ENCODE results near the gene SEC22A.

SEC22A gene

GRCh38 chr3:123263941-123264340, 62.2 kb downstream of the SEC22A start:
- no peak for DNase-seq (ENCODE audit: low read depth, low spot score)

GRCh38 chr3:123267821-123268220, 66.1 kb downstream of the SEC22A start:
- DNase-seq (ENCODE audit: low read depth, low spot score) = no peak

GRCh38 chr3:123270818-123271217, 69.1 kb downstream of the SEC22A start:
- no peak for DNase-seq (ENCODE audit: low read depth, low spot score)

DNA sequence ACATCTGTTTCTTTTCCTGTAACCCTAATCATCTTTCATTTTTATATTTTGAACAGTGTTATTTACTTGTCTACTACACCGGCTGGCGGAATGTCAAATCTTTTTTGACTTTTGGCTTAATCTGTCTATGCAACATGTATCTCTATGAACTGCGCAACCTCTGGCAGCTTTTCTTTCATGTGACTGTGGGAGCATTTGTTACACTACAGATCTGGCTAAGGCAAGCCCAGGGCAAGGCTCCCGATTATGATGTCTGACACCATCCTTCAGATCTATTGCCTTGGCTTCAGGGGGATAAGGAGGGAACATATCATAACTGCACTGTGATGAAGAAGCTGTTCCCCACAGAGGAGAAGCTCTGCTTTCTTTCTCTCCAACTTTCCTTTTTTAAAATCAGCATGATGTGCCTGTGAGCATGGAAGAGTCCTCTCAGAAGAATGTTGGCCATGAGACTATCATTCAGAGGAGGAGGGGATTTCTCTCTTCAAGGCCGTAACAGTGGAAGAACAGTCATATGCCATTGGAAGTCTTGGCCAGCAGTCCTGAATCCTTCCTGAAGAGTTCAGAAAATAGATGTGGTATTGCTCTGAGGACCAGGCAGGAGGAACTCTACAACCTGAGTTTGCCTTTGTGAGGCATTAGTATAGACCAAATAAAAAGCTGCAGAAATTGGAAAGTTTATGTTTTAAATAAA, 69.9 kb downstream of the SEC22A start:
- DNase-seq (ENCODE audit: low read depth, low spot score) = no peak

GRCh38 chr3:123272547-123272946, 70.8 kb downstream of the SEC22A start:
- no peak for DNase-seq (ENCODE audit: low read depth, low spot score)

GRCh38 chr3:123275691-123276090, 73.9 kb downstream of the SEC22A start:
- DNase-seq (ENCODE audit: low read depth, low spot score) = no peak

- DNase-seq (ENCODE audit: low read depth, low spot score) = no peak
These were observed 74.7 kb downstream of the SEC22A start for GRCh38 chr3:123276346-123277006.

DNA sequence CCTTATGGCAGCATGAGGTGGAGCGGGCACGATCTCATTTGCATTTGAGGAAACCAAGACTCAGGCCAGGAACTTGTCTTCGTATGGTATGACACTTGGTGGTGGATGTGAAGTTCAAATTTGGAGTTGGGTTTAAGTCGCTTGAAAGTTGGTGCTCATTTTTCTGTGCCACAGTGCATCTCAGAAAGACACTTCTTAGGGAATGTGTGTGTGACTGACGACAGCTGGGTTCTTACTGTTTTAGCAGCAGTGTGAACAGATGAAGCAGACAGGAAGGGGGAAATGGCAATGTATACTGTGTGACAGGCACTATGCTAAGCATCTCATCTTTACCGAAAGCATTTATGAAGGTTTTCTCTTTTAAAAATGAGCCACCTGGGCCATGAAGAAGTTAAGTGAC, 75.4 kb downstream of the SEC22A start:
- no peak for DNase-seq (ENCODE audit: low read depth, low spot score)

GRCh38 chr3:123278446-123278845, 76.7 kb downstream of the SEC22A start:
- no peak for DNase-seq (ENCODE audit: low read depth, low spot score)

DNA sequence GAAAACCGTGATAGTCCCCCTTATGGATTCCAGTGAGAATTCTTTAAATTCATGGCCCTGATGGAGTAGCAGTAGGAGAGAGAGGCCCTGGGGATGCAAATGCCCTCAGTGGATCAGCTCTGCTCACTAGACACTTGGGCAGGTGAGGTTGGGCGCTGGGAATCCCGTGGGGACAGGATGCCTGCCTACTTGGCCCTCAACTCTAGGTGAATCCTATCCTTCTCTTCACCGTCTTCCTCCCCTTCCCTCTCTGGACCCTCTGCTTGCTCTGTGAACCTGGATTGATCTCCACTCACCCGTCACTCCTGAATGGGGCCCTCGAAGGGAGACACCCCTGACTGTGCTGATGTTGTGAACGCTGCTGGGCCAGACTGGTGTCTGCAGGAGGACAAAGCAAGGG, 77.4 kb downstream of the SEC22A start:
- no peak for DNase-seq (ENCODE audit: low read depth, low spot score)

DNA sequence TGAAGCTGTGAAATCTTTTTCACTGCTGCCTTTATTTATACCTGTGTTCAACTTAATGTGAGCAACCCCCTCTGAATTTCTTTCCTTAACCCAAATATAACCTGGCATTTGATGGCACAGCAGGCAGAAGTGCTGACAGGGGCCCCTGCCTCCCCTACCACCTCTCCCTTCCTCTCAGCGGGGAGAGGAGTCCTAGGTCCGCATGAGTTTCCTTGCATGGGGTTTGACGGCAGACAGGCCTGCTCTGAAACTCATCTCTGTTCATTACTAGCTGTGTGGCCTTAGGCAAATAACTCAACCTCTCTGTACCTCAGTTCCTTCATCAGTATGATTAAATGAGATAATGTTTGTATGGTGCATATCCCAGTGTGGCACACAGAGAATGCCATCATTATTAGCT, 79.7 kb downstream of the SEC22A start:
- DNase-seq (ENCODE audit: low read depth, low spot score) = no peak

DNA sequence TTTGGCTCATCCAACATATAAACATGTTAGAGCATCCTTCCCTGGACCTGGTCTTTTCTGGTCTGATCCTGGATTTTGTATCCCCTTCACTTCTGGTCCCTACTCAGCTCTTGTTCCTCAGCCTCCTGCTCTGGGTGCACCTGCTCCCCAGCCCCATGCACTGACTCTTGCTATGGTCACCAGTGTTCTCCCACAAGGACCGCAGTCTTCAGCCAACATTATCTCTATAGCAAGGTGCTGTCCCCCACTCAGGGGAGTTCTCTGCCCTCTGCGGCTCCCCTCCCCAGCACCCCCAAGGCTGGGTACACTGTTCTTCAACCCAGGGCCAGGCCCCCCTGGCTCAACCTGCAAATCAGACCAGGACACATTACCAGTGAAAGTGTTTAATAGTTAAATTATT, 80.2 kb downstream of the SEC22A start:
- DNase-seq (ENCODE audit: low read depth, low spot score) = no peak

- DNase-seq (ENCODE audit: low read depth, low spot score) = no peak
These were observed 80.7 kb downstream of the SEC22A start for GRCh38 chr3:123282461-123282860.

DNA sequence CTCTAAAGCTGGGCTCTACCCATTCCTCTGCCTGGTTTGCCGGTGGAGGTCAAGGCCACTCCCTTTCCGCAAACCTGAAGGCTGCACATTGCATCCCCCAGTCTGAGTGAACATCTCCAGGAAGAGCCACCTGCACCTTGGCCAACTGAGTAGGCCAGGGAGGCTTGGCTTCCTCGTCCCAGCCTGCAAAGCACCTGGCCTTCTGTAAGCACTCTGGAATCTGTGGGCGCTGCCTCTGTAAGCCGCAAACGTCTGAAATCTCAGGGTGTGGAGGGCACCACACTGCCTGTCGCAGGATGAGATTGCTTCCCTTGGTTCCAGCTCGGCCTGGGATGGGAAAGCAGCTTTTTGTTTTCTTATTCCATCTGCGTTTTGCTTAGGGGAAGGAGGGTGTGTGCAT, 81.3 kb downstream of the SEC22A start:
- DNase-seq (ENCODE audit: low read depth, low spot score) = no peak

GRCh38 chr3:123283657-123284398, 82.1 kb downstream of the SEC22A start:
- DNase-seq (ENCODE audit: low read depth, low spot score) = no peak

DNA sequence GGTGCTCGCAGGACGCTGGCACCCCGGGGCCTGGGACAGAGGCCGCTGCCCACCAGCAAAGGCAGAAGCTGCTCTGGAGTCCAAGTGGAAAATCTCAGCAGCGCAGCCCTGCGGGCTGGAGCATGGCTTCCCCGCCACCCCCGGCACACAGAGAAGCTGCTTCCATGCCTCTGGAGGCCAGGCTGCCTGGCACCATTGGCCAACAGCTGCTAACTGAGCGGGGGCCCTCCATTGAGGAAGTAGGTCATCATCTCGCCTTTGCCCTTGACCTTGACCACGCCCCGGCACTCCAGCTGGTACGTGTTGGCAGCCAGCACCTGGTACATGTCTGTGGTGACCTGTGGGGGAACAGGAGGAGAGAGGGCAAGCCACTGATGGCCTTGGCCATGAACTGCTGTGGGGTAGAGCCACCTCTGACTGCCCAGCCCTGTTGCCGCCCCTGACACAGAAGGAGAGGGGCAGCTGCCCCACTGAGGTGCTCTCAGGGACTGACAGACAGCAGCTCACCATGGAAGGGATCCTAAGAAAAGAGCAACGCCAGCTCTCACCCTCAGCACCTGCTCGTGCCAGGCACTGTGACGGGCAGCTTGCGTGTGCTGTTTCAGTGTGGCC, 82.8 kb downstream of the SEC22A start:
- no peak for DNase-seq (ENCODE audit: low read depth, low spot score)

- DNase-seq (ENCODE audit: low read depth, low spot score) = no peak
These were observed 83.3 kb downstream of the SEC22A start for GRCh38 chr3:123285066-123285465.

- no peak for DNase-seq (ENCODE audit: low read depth, low spot score)
These were observed 83.7 kb downstream of the SEC22A start for GRCh38 chr3:123285479-123285878.

DNA sequence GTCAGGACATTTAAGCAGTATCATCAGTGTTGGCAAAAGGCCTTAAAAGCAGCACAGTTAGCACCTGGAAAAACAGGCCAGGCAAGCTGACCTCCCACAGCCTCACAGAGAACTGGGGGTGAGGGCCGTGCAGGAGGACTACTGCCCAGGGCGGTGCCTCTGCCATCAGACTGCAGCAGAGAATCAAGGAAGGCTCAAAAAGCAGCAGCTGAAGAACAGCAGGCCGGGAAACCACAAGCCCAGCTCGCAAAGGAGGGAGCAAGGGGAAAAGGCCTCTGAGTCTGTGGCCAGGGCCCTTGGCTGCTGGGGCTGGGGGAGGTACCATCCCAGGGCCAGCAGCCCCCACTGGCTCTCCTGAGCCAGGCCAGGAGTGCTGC, 84.2 kb downstream of the SEC22A start:
- no peak for DNase-seq (ENCODE audit: low read depth, low spot score)

DNA sequence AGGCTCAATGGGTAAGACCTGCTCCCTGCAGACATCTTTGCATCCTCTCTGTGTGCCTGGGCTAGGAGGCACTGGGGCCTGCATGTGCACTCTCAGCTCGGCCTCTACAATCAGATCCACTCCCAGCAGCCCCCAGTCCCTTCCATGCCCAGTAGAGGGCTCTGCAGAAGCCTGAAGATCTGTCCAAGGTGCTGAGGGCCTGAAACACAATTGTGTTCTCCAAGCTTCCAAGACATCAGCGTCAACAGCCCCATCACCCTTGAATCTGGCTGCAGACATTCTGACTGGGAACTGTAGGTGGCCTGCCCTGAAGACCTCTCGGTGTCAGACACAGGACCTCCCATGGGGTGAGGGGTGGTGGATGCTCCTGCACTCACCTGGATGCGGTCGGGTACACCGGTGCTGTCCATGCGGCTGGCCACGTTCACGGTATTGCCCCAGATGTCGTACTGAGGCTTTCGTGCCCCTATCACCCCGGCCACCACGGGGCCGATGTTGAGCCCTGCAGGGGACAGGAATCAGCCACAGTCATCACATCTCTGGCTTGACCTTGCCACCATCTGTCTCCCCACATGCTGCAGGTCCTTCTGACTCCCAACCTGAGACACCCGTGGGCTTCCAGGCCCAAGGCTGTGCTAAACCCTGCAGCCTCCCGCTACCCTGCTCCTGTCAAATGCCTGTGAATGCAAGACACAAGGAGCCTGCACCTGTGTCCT, 84.7 kb downstream of the SEC22A start:
- peak; percentile 22 for DNase-seq (ENCODE audit: low read depth, low spot score)

- no peak for DNase-seq (ENCODE audit: low read depth, low spot score)
These were observed 85.6 kb downstream of the SEC22A start for GRCh38 chr3:123287051-123287961.
